Ramos (cell line): ENCODE measurements around the gene SEMA7A.

Experiments used
- in situ Hi-C: fragments of 300-500 bp; cut with MboI; formaldehyde crosslinking; loops from one replicate; pipeline ENCODE4 v1.14.3; 2022; ENCODE audit warnings: low sequenced_read_pairs; ENCODE audit not compliant: unreplicated experiment

SEMA7A gene

DNA sequence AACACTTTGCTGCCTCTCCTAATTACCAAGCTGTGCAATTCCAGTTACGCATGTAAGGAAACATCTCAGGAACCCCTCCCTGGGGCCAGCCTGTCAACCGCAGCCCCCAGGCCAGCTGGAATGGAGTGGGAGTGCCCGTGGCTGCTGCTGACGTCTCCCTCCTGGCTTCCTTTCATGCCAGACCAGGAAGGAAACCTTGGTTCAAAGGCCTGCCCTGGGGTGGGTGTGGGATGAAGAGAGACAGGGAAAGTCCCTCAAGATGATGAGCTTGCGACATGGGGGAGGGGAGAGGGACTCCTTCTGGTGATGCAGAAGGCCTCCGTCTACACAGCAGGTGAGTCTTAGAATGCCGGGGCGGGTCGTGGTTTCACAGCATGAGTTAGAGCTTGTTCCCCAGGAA is 54.9 kb downstream of the SEMA7A start:
- in situ Hi-C loops, result loop anchor here (5.0 to 10.0 kb wide), 2 partner anchors 388 to 576 kb away; partner anchors contain the start of gene RPP25

DNA sequence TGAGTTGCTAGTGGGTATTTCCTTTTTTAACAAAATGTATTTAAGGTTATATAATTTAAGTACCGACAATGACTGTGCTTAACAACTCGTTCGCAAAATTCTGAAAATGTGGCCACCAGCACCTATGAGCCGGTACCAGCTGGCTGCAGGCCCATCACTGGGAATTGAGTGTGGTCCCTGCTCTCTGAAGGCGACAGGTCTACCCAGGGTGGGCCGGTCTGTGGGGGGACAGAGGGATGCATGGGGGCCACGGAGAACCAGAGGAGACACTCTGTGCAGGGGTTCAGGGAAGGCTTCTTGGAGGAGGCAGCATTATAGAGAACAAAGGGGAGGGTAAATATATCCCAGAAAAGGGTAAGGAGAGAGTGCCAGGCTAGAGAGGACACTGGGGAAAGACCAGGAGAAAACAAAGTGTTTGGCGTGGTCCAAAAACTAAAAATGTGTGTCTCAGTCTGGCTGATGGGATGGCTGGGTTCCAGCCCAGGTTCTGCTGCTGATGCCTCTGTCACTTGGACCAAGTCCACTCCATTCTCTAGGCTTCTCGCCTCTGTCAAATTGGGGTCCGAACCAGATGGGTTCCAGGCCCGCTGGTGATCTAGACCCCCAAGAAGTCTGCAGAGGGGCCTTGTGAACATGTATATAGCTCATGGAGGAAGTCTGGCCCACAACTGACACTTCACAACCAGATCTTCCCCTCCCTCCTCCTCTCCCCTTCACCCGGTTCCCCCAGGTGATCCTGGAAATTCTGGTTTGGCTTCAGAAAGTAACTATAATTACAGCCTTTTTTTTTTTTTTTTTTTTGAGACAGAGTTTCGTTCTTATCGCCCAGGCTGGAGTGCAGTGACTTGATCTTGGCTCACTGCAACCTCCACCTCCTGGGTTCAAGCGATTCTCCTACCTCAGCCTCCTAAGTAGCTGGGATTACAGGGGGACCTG is 55.7 kb downstream of the SEMA7A start:
- in situ Hi-C loops, result loop anchor here (5.0 to 10.0 kb wide), 2 partner anchors 389 to 577 kb away; partner anchors contain the start of gene RPP25

DNA sequence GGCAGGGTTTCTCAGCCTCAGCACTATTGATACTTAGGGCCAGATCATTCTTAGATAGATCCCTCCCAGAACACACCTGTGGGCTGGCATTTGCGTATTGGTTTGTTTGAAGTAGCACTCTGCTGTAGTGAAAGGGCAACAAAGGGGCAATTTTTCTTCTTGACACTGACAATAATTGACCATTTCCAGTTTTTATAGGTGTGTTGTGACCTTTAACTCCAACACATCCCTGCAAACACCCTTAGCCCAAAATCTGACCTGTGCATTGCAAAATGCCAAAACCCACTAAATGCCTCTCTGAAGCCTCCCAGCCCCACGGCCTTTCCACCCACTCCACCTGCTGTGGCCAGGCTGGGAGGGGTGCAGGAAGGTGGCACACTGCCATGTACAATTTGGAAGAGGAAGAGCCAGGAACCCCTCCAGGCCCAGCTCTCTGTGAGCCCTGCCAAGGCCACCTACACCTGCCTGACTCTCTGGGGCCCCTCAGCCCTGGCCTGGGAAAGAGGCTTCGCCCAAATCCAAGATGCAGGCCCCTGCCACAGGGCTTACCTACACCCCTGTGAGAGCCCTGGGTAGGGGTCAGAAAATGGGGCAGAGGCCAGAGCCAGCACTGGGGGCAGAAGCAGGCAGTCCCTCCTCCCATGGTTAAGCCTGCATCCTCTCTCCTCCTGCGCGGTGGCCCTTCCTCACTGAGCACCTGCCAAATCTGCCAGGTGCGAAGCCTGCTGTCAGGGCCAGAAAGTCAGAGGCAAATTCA is 56.8 kb downstream of the SEMA7A start:
- in situ Hi-C loops, result loop anchor here (5.0 to 10.0 kb wide), 2 partner anchors 390 to 578 kb away; partner anchors contain the start of gene RPP25

DNA sequence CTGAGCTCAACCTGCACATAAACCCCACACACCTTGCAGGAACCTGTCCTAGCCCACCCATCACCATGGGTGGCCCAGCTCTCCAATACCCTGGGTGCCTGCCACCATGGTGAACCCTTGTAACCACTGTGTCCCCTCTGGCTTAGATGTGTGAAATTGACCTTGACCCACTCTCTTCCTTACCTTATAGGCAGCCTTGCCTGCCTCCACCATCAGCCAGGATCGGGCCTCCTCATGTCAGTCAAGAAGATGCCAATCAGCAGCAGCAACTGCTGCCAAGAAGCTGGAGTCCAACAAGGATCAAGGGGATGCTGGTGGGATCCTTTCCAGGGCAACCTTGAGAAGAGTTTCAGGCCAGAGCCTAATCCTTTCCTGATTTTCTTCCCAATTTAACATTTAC is 57.5 kb downstream of the SEMA7A start:
- in situ Hi-C loops, result loop anchor here (5.0 to 10.0 kb wide), 2 partner anchors 391 to 579 kb away; partner anchors contain the start of gene RPP25

DNA sequence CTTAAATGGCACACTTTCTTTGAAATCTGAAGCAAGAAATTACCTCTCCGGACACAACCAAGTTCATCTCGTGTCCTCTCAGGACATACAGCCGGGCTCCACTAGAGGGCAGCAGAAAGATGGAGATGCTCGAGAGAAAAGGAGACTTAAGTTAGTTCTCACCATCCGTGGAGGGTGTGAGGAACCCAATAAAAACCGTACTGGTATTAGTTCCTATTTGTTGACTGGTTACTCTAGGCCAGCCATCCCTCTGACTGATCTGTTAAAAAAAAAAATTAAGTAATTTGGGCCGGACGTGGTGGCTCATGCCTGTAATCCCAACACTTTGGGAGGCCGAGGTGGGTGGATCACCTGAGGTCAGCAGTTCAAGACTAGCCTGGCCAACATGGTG is 58.5 kb downstream of the SEMA7A start:
- in situ Hi-C loops, result loop anchor here (5.0 to 10.0 kb wide), 2 partner anchors 392 to 580 kb away; partner anchors contain the start of gene RPP25

DNA sequence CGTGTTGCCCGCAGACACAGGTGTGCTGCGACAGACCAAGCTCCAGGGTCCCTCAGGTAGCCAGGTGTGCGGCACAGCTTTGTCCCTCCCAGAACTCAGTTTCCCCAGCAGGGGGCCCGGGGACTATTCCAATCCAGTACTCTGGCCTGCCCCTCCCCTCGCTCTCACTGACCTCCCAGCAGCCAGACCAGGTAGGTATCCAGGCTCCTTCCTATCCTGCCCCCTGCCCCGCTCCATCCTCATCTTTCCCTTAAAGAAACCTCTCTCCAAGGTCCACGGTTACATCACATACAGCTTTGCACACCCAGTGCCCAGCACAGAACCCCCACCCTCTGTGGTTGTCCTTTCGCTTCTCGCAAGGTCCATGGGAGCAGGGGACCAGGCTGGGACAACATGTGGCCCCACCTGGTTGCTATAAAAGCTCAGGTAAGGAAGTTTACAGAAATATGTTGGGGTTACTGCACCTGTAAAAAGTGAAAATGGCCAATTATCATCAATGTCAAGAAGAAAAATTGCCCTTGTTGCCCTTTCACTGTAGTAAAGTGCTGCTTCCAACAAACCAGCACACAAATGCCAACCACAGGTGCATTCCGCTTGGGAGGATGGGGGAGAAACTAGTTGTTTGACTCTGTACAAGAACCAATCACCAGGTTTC is 59.0 kb downstream of the SEMA7A start:
- in situ Hi-C loops, result loop anchor here (5.0 to 10.0 kb wide), 3 partner anchors 248 to 580 kb away; partner anchors contain the start of gene RPP25

DNA sequence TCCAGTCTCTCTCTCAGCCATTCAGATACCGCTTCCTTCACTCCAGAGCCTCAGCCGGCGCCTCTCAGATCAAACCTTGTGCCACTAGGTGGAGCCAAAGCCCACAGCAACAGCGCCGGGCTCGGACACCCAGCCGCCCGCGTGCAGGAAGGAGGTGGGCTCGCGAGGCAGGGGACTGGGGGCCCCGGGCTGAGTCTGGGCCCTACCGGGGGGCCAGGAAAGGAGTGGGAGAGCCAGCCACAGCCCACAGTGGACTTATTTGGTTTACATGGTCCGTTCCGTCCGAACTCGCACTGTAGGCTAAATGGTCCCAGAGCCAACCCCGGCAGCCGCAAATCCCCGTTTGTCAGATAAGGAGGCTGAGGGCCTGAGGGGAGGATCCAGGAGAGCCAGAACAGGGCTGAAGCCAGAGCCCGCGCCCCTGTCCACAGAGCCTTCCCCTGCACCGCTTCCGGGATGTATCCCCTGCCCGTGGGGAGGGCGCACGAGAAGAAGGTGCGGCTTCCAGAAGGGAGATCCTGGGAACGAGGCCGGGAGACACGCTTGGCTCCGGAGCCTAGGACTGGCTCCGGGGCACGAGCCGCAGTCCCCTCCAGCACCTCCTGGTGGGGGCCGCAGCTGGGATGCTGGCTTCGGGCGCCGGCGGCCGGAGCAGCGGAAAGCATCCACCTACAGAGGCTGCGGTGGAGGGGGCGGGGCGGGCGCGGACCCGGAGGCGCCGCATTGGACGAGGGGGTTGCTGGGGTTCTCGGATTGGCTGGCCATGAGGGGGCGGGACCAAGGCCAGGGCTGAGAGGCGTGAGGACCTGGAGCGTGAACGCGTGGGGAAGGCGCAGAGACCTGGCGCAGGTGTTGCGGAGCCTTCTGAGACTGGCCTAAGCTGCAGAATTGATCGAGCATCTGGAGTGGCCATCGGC is 59.8 kb downstream of the SEMA7A start:
- in situ Hi-C loops, result loop anchor here (5.0 to 10.0 kb wide), 2 partner anchors 248 to 581 kb away; partner anchors contain the start of gene RPP25

DNA sequence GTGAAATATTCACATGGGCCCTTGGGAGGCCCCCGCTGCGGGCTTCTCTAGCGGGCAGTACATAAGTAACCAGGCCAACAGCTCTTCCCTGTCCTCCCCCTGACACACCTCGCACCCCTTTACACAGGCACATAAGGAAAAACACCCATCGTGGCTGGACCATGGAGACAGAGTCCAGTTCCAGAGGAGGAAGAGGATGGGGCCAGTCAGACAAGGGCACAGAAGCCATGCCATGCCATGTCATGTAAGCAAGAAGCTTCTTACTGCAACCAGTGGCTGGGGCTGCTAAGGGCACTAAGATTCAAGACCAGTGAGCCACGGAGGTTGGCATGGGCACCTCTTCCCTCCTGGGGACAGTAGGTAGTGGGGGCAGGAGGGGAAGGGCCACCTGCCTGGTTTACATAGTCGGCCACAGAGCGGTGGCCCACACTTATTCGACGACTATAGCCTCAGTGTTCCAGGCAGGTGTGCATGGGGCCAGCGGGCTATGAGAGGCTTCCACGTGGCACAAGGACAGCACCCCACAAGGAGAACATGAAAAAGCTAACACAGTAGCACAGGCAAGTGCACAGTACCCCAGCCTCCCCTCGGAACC is 60.6 kb downstream of the SEMA7A start:
- in situ Hi-C loops, result loop anchor here (5.0 to 10.0 kb wide), 2 partner anchors 249 to 582 kb away; partner anchors contain the start of gene RPP25

DNA sequence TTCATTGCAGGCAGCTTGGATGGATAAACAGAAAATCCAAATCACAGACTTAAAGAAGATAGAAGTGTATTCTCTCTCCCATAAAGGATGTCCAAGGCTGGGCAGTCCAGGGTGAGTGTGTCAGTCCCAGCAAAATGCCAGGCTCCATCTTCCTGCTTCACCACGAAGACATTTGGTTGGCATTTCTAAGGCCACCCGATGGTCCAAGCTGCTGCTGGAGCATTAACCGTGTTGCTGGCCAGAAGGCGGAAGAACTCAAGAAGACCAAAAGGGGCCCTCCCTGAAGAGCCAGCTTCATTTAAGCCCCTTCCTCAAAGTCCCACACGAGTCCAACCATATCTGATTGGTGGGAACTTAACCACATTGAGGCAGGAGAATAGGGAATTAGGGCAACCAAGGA is 63.3 kb downstream of the SEMA7A start:
- in situ Hi-C loops, result loop anchor here (5.0 to 10.0 kb wide), 2 partner anchors 252 to 584 kb away; partner anchors contain the start of gene RPP25

DNA sequence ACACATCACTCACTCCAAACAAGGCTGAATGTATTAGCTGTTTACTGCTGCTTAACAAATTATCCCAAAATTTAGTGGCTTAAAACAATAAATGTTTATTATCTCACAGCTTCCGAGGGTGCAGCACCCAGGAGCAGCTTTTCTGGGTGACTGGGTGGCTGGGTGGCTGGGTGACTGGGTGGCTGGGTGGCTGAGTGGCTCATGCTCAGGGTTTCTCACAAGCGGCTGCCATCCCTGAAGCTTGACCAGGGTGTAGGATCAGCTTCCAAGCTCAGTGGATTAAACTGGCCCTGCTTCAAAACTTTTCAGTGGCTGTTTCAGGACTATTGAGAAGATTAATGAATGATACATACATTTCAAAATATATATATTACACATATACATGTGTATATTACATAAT is 64.0 kb downstream of the SEMA7A start:
- in situ Hi-C loops, result loop anchor here (5.0 to 10.0 kb wide), 2 partner anchors 253 to 585 kb away; partner anchors contain the start of gene RPP25

DNA sequence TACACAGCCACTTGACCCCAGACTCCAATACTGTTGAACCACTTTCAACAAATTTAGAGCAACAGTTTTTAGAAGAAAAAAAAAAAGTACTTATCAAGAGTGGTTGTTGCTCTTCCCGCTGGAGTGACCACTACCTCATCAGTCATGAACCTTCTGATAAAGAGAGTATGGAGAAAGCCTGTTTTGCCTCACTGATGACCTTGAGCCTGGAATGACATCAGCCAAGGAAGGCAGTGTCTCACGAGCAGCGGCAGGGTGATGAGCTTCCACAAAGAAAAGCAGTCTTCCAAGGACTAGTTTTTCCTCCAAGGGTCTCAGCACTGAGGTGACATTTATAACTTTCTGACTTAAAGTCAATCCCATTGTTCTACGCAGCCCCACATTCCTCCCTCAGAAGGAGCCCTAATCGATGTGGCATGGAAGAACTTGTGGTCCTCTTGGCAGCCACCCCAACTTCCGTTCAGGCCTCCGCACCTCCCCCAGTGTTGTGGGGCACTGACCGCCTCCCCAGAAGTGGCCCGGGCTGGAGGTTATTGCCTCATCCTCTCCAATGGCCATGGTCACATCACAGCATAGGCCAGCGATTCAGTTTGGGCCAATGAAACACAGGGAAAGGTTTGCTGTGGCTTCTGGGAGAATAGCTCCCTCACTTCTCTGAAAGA is 64.5 kb downstream of the SEMA7A start:
- in situ Hi-C loops, result no loop called here

DNA sequence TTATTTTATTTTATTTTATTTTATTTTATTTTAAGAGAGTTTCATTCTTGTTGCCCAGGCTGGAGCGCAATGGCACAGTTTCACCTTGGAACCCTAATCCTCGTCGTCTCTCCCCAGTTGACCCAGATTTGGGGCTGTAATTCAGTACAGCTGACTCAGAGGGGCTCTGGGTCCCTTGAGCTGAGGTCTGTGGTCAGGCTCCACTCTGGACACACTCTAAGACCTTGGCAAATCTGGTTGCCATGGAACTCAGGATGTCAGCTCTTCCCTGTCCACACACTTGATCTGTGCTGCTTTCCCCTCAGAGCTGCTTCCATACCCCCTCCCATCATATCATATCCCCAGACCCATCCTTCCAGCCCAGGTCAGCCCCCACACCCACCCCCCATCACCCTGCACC is 65.6 kb downstream of the SEMA7A start:
- in situ Hi-C loops, result no loop called here

DNA sequence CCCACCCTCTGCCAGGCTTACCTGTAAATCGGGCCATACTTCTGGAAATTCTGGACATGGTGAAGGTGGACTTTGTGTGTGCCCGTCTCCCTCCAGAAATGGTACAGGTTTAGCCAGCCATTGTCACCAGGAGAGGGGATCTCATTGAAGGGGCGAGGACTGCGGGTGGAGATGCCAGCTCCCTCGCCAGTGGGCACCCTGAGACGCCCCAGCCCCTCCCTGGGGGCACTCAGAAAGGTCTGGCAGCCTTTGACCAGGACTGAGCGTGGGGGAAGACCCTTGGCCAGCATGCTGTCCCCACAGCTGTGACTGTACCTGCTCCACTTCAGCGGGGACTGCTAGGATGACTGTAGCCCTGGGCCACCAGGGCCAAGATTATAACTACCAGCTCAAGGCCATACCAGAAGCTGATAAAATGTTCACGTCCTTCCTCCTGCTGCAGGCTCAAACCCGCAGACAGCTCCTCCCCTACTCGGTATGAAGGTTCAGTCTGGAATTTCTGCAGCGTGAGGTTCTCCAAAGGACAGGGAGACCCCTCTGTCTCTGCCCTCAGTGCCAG is 66.4 kb downstream of the SEMA7A start, which contains the start of gene CYP11A1:
CYP11A1 (minus strand) TSS at position 351 of the 559 bp plus-strand sequence; CDS start at position 290, 61 bp downstream.
- in situ Hi-C loops, result no loop called here

DNA sequence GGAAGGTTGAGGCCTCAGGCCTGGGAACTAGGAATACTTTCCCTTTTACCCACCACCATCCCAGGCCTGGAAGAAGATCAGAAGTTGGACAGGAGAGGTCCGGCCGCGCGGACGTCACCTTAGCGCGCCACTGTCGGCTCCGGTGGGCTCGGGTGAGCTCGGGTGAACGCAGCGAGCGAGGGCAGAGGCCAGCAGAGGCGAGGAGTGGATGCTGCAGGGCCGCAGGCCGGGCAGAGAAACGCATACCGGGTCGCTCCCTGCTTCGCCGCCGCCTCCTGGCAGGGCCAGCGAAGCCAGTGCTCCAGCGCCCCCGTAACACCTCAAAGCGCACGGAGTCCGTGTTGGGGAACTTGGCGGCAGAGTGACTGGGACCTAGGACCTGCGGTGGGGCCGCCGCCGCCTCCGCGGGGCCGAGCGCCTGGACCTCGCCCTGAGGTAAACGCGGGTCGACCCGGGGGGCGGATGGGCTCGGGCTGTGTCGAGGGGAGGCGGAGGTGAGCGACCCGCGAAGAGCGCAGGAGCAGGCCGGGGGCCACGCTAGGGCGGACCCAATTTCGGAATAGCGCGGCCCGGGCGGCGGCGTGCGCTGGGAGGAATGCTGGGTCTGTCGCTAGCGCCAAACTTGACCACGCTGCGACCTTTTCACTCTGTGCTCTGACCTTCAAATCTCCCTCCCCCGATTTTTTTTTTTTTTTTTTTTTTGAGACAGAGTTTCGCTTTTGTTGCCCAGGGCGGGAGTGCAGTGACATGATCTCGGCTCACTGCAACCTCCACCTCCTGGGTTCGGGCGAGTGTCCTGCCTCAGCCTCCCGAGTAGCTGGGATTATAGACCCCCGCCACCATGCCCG is 67.9 kb downstream of the SEMA7A start:
- in situ Hi-C loops, result no loop called here

DNA sequence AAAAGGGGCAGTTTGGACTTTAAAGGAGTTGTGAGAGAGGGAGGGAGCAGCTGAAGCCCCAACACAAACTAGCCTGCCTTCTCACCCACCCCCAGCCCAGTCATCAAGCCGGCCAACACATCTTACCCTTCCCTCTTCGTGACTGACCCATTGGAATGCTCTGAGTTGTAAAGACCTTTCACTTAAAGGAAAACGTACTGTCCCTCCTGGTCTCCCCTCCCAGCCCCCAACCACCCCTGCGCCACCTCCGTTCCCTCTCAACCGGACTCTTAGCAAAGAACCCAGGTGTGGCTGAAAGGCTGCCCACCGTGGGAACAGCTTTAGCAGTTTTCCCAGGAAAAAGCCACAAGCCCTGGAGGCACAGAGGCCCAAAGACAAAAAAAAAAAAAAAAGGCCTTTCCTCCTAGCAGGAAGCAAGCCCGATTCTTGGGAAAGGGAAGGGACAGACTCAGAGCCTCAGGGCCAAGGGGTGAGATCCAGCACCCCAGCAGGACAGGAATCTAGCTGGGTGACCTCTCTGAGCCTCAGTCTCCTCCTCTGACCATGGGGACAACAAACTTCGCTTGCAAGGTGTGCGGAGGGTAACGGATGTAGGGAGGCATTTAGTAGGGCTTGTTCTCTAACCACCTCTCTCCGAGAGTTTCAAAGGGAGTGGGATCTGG is 68.7 kb downstream of the SEMA7A start:
- in situ Hi-C loops, result no loop called here

DNA sequence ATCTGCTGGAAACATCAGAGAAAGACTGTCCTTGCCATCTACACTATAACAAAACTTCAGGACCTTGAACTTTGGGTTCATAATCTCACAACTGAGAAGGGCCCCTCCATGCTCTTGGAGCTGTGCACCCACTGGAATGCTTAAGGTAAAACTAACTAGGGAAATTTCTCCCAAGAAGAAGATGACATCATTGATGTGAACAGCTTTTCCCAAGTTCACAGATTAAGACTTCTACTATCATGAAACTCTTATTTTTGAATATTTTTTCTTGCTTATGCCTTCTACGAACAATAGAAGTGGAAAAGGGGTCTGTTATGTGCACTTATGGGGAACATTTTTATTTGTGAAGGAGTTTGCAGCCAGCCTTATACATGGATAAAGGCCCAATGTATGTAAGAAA is 71.3 kb downstream of the SEMA7A start:
- in situ Hi-C loops, result no loop called here
